ENCODE results near the gene BCLAF3. TPM values are rescaled to one million over a fixed set of nuclear protein-coding genes. Genes with fewer than 3 reads are reported as not detected.

The BCLAF3 gene
- total RNA-seq, 1 donor: 7.6 TPM

- Histone ChIP-seq H4K20me1 (ENCODE audit: insufficient read depth, low read length) (no peaks in the 10 kb centered on the region), H3K79me2 (ENCODE audit: insufficient read depth, low read length) (no peaks in the 10 kb centered on the region), H3K27ac (ENCODE audit: low read depth, low read length) (no peak overlapping the region), H3K4me3 (ENCODE audit: insufficient read depth, low read length) (no peak overlapping the region), H3K27me3 (ENCODE audit: insufficient read depth, low read length) (no peaks in the 10 kb centered on the region), H3K9me3 (ENCODE audit: low read depth, low read length) (peaks cover 2% of the 10 kb centered on the region), H3K36me3 (ENCODE audit: insufficient read depth, low read length) (no peaks in the 10 kb centered on the region), H2AFZ (ENCODE audit: low read length) (no peak overlapping the region), H3K4me1 (ENCODE audit: insufficient read depth, low read length) (no peaks in the 10 kb centered on the region), H3K4me2 (ENCODE audit: insufficient read depth, low read length) (no peak overlapping the region)
- TF ChIP-seq, protein P1, sequence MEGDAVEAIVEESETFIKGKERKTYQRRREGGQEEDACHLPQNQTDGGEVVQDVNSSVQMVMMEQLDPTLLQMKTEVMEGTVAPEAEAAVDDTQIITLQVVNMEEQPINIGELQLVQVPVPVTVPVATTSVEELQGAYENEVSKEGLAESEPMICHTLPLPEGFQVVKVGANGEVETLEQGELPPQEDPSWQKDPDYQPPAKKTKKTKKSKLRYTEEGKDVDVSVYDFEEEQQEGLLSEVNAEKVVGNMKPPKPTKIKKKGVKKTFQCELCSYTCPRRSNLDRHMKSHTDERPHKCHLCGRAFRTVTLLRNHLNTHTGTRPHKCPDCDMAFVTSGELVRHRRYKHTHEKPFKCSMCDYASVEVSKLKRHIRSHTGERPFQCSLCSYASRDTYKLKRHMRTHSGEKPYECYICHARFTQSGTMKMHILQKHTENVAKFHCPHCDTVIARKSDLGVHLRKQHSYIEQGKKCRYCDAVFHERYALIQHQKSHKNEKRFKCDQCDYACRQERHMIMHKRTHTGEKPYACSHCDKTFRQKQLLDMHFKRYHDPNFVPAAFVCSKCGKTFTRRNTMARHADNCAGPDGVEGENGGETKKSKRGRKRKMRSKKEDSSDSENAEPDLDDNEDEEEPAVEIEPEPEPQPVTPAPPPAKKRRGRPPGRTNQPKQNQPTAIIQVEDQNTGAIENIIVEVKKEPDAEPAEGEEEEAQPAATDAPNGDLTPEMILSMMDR (IDR thresholded peaks at IDR 0.05; ENCODE audit: extremely low read depth, low read depth, low read length): no peak
- no peak for DNase-seq (ENCODE audit: insufficient read length, low spot score, missing footprints)
Observed at GRCh38 chrX:20007962-20008622, 17.2 kb upstream of the BCLAF3 start.

GRCh38 chrX:20005883-20006282 lies 15.0 kb upstream of the BCLAF3 start:
- Histone ChIP-seq H4K20me1 (ENCODE audit: insufficient read depth, low read length) (no peaks in the 10 kb centered on the region), H3K36me3 (ENCODE audit: insufficient read depth, low read length) (no peaks in the 10 kb centered on the region), H3K79me2 (ENCODE audit: insufficient read depth, low read length) (no peaks in the 10 kb centered on the region), H3K27me3 (ENCODE audit: insufficient read depth, low read length) (no peaks in the 10 kb centered on the region), H3K4me2 (ENCODE audit: insufficient read depth, low read length) (no peak overlapping the region), H3K9me3 (ENCODE audit: low read depth, low read length) (no peaks in the 10 kb centered on the region), H3K4me1 (ENCODE audit: insufficient read depth, low read length) (no peaks in the 10 kb centered on the region), H3K27ac (ENCODE audit: low read depth, low read length) (no peak overlapping the region), H3K4me3 (ENCODE audit: insufficient read depth, low read length) (no peak overlapping the region), H2AFZ (ENCODE audit: low read length) (no peak overlapping the region)
- TF ChIP-seq, protein P1 (IDR thresholded peaks at IDR 0.05; ENCODE audit: extremely low read depth, low read depth, low read length): no peak
- DNase-seq (ENCODE audit: insufficient read length, low spot score, missing footprints): no peak

- TF ChIP-seq, protein P1 (IDR thresholded peaks at IDR 0.05; ENCODE audit: extremely low read depth, low read depth, low read length): no peak
- no peak overlapping the region for H2AFZ ChIP-seq (ENCODE audit: low read length)
- no peaks in the 10 kb centered on the region for H3K9me3 ChIP-seq (ENCODE audit: low read depth, low read length)
- H3K4me1 ChIP-seq (ENCODE audit: insufficient read depth, low read length): no peaks in the 10 kb centered on the region
- no peaks in the 10 kb centered on the region for H3K36me3 ChIP-seq (ENCODE audit: insufficient read depth, low read length)
- H3K79me2 ChIP-seq (ENCODE audit: insufficient read depth, low read length): no peaks in the 10 kb centered on the region
- no peak overlapping the region for H3K4me2 ChIP-seq (ENCODE audit: insufficient read depth, low read length)
- no peak for DNase-seq (ENCODE audit: insufficient read length, low spot score, missing footprints)
- H4K20me1 ChIP-seq (ENCODE audit: insufficient read depth, low read length): no peaks in the 10 kb centered on the region
- peaks cover 4% of the 10 kb centered on the region for H3K27me3 ChIP-seq (ENCODE audit: insufficient read depth, low read length)
- no peak overlapping the region for H3K27ac ChIP-seq (ENCODE audit: low read depth, low read length)
- no peak overlapping the region for H3K4me3 ChIP-seq (ENCODE audit: insufficient read depth, low read length)
Observed at GRCh38 chrX:20001588-20001987, 10.7 kb upstream of the BCLAF3 start.

- DNase-seq (ENCODE audit: insufficient read length, low spot score, missing footprints): no peak
- Histone ChIP-seq H3K4me2 (ENCODE audit: insufficient read depth, low read length) (peak overlapping the region; percentile 69), H3K27ac (ENCODE audit: low read depth, low read length) (no peak overlapping the region), H3K9me3 (ENCODE audit: low read depth, low read length) (no peaks in the 10 kb centered on the region), H3K36me3 (ENCODE audit: insufficient read depth, low read length) (no peaks in the 10 kb centered on the region), H2AFZ (ENCODE audit: low read length) (peak overlapping the region; percentile 66), H4K20me1 (ENCODE audit: insufficient read depth, low read length) (no peaks in the 10 kb centered on the region), H3K4me3 (ENCODE audit: insufficient read depth, low read length) (peak overlapping the region; percentile 59), H3K27me3 (ENCODE audit: insufficient read depth, low read length) (no peaks in the 10 kb centered on the region), H3K79me2 (ENCODE audit: insufficient read depth, low read length) (peaks cover 29% of the 10 kb centered on the region), H3K4me1 (ENCODE audit: insufficient read depth, low read length) (peaks cover 3% of the 10 kb centered on the region)
- TF ChIP-seq, protein P1 (IDR thresholded peaks at IDR 0.05; ENCODE audit: extremely low read depth, low read depth, low read length): no peak
Observed at GRCh38 chrX:19991350-19991718, 473 bp upstream of the BCLAF3 start.
